SK-N-SH (cell line): ENCODE results near the gene PZP.

Experiments used
- RAD21 ChIP-seq: IDR thresholded peaks from 2 replicates; pipeline ENCODE4 v1.6.1; 2012; ENCODE audit warnings: mild to moderate bottlenecking, low read length
- REST ChIP-seq: IDR thresholded peaks from 2 replicates; pipeline ENCODE4 v1.6.1; 2012; ENCODE audit warnings: mild to moderate bottlenecking, low read depth, low read length, moderate library complexity
- USF2 ChIP-seq: fragments of 150-350 bp; IDR thresholded peaks from 2 replicates; pipeline ENCODE4 v1.6.1; 2017; ENCODE audit warnings: antibody characterized with exemption, low read length, low read depth, borderline replicate concordance

GRCh38 chr12:9106610-9107541 lies 101.3 kb downstream of the PZP start:
- no peak for TF ChIP-seq RAD21
- TF ChIP-seq USF2: no peak
- no peak for TF ChIP-seq REST
